HG03565 (cell line): Measurements from ENCODE around the gene ARID3C.
A peak's percentile ranks its signal among the peaks of the same experiment; 100 is the strongest.

Source experiments
- ATAC-seq: cut with Tn5 transposase; IDR thresholded peaks from one replicate; pipeline ENCODE4 v1.9.1; 2021; ENCODE audit warnings: mild to moderate bottlenecking, moderate library complexity; ENCODE audit not compliant: unreplicated experiment

The ARID3C gene

DNA sequence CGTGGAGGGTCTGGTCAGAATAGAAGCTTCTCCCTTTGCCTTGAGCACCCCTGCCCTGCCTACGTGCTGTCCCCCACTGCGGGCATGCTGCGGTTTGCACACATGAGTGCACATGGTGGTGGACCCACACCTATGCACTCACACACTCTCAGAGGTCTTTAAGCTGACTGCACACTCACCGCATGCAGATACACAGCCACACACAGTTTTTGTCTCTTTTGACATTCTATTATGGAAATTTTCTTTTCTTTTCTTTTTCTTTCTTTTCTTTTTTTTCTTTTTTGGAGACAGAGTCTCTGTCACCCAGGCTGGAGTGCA, 584 bp upstream of the ARID3C start:
- no peak for ATAC-seq

DNA sequence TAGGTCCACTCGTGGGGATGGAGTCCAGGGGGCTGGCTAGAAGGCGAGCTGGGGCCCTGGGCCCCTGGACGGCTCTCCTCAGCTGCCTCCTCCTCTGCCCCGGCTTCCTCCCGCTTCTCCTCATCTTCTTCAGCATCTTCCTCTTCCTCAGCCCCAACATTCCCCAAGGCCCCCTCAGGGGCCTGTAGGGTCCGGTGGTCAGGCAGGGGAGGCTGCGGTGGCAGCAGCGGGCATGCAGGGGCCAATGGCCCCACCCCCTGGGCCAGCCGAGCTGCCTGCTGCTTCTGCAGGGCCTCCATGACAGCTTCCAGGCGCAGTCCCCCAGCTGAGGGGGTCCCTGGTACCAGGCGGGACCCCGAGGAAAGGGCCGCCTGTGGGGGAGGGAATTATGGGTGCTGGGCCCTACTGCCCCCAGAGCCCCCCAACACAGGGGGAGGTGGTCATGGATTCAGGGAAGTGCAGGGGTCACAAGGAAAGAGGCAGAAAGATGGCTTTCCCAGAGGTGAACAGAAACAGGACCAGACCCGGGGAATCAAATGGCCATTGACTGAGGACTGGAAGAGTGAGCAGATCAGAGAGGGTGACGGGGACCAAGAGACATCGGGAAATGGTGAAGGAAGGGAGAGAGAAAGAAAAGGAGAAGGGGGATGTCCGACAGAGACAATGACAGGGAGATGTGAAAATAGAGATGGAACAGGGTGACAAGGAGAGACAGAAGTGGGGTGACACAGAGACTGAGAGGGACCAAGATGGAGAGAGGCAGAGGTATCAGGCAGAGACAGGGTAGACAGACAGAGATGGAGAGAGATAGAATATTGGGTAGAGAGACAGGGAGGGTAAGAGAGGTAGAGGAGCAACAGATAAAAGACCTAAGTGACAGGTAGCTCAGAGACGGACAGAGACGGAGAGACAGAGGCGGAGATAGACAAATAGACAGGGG, 880 bp downstream of the ARID3C start:
- no peak for ATAC-seq

DNA sequence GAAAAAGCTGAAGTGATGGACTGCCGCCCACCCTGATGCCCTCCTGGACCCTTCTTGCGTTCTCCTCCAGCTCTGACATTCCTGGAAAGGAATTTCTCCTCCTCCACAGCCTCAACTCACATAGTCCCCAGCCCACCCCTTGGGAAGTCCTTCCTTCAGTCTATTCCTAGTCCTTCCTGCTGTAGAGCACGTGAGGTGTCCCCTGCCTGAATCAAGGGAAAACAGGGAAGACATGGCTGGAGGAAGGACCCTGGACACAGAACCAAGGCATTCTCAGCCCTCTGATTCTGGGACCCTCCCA, 3.7 kb downstream of the ARID3C start:
- no peak for ATAC-seq

DNA sequence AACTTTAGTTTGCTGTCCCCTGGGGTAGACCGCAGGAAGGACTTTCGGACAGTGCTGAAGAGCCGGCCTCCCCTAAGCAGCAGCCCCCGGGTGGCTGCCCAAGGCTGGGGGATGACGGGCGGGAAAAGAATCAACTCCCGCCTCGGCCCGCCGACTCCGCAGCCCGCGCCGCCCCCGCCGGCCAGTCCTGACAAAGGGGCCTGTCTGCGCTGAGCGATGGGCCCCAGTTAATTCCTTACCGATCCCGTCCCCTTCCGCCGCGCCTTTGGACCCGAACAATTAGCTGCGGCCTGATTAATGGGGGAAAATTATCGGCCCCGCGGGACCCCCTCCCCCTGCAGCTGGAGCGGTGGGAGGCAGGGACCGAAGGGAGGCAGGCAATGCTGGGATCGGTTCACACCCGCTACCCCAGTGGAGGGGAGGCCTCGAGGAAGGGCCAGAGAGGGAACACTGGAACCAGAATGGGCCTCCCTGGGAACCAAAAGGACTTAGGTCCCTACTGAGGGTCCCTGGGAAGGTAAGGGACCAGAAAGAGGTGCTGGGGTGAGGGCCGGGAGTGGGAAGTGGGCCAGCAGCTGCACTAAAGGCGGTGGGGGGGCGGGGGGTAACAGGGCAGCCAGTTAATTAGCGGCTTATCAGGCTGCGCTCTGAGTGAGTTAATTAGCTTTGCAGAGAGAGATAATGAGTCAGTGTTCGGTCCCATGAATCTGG, 4.2 kb downstream of the ARID3C start:
- no peak for ATAC-seq

DNA sequence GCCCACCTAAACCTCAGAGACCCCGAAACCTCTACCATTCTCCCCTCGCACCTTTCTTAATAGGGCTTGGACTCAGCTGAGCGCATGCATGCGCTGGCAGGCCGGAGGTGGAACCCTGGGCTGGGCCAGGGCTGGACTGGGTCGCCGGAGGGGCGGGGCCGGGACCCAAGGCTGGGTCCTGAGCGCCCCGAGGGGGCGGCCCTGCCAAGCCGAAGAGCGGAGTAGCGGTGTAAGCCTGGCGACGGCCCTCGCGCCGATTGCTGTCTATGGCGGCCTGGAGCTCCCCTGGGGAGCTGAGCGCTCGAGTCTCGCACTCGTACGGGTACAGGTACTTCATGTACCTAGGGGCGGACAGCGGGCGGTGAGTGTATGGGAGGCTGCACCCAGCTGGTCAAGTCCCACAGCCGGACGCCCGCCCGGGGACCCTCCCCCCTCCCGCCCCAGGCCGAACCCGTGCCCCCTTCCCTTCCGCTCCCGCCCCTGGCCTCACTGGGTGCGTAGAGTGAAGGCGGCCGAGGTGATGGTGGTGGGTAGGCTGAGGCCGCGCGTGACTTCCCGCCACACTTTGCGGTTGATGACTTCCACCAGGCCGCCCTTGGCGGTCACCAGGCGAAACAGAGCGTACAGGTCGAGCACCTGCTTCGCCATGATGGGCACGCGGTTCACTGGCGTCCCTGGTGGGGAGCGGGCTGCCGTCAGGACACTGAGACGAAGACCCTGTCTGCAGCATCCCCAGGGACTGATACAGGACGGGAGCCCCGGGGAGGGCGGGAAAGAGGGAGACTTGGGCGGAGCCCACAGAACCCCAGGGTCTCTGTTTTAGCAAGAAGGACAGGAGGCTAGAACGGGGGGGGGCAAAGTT, 5.3 kb downstream of the ARID3C start:
- ATAC-seq: no peak

DNA sequence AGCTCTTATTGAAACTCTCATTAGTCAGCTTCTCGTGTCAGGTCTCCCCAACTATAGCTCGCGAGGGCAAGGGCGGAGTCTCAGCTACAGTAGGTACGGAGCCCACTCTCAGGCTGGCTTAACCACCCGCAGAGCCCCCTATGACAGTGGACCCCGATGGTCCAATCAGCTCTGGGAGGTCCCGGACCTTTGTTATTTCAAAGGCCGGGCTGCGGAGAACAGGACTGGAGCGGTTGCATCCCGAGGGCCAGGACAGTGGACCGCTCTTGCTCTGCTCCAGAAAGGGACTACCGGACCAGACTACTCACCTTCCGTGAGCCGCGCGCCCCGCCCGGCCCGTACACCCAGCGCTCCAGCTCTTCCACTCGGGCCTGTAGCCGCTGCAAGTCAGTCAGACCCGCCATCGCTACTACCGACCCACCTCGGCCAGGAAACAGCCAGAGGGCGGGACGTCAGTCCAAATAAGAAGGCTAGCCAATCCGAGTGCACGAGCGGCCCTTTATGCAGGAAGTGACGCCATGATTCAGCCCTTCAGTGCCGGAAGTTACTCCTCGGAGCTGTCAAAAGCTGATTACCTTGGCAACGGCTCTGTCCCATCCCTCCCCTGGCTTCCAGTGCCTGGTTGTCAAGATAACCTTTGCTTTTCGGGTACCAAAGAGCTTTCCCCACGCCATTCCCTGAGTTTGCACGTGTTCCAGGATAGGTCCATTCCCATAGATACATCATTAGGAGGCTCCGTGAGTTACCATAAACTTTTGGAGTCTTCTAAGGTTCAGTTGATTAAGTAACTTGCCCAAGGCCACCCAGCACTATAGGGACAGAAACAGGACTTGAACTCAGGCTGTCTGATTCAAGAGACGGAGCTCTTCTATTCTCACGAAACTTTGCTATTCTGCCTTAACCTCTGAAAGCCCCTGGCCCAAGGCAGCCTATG, 8.5 kb downstream of the ARID3C start, which contains the start of gene DCTN3:
TSS of gene DCTN3 (minus strand) at position 435 of the 934 bp plus-strand sequence. CDS start at position 404, 31 bp downstream.
- ATAC-seq: peak; percentile 98

DNA sequence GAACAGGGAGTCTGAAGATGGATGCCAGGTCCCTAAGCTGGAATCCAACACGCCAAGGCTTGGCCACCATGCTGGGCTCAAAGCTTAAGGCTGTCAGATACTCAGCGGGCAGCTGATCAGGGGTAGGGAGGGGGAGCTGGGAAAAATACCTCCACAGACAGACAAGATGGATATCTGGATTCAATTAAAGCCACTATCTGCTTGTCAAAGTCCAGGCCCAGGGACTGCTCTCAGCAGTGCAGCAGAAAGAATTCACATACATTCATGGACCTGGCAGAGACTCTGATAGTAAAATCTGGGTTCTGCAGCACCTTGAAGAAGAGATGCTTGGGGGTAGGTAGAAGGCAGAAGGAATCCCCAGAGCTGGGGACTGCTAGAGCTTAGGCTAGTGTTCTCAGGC, 13.7 kb downstream of the ARID3C start:
- no peak for ATAC-seq

DNA sequence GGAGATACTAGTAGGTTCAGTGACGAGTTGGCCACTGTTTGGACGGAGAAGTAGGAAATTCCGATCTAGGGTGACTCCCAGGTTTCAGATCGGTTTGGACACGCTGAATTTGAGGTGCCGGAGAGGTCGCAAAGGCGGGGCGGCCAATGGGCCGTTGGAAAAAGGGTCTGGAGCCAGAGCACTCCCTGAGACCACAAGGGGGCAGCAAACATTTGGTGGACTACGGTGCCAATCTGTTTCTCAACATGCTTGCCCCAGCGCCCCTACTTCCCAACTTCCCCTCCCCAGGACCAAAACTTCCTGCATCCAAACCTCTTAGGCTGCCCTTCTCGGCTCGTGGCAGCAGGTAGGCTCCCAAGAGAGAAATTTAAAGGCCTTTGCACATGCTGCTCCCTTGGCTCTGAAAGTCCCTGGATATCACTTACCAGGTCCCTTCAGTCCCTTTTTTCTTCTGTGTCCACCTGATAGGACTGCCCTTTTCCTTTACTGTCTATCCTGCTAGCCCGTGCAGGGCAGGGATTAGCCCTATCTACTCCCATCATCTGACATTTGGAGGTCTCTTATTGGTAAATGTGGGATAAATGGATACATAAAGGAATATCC, 16.0 kb downstream of the ARID3C start:
- no peak for ATAC-seq

DNA sequence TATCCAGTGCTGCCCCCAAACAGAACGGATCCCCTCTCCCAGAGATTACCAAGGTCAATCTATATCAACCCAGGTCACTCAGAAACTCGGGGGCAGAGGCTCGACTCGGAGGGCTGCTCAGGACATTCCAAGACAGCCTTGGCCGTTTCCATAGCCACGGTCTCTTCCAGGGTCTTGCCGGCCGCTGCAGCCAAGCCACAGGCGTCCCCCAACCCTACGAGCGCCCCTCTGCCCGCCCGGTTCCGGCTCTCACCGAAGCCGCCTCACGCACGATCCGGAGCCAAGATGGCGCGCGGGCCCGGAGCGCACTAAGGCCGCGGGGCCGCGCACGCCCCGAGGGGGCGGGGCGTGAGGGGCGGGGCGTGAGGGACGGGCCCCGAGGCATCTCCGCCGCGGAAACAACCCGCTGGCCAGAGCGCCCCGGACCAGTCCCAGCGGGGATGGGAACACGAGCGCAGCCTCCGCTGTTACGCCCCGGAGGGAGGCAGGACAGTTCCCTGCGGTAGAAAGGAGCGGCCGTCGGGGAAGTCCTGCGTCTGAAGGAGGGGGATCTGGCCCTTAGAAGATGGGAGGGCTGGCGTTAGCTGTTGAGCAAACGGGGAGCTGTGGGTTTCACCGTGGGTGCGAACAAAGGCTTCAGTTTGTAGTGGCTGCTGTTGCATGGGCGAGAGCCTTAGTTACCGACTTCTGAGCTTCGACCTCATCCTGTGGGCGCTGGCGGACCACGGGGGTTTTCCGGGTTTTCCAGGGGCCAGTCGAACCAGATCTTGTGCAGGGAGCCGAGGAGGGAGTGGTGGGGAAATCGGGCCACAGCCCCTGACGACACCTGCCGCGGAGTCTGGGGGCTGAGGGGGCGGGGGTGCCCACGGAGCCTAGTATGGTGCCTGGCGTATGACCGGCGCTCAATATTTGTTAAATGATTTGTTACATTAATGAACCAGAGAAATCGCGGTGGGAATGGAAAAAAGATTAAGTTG, 16.8 kb downstream of the ARID3C start, which contains the start of gene RPP25L:
TSS of gene RPP25L (minus strand) at position 287 of the 977 bp plus-strand sequence. CDS start 801 bp downstream, outside the sequence.
- ATAC-seq: peak; percentile 69

DNA sequence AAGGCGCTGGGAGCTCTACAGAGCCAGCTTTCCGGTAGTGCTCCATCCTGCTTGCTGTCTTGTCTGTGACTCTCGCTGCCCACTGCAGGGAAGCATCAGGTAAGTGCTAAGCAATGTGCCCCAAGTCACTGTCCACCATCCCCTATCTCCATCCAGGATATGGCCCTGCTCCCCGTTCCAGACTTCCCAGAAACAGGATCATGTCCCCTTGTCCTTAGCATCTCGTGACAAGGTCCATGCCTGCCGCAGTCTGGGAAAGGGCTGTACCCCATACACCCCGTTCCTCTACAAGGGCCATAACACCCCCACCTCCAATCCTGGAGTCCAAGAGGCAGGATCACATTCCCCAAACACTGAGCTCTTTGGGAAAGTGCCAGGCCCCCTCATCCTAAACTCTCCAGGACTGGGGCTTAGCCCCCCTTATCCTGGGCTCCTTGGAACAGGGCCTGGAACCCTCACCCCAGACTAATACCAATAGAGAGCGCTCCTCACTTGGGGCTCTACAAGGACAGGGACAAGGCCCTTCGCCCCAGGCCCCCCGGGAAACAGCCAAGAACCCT, 17.5 kb downstream of the ARID3C start:
- no peak for ATAC-seq

DNA sequence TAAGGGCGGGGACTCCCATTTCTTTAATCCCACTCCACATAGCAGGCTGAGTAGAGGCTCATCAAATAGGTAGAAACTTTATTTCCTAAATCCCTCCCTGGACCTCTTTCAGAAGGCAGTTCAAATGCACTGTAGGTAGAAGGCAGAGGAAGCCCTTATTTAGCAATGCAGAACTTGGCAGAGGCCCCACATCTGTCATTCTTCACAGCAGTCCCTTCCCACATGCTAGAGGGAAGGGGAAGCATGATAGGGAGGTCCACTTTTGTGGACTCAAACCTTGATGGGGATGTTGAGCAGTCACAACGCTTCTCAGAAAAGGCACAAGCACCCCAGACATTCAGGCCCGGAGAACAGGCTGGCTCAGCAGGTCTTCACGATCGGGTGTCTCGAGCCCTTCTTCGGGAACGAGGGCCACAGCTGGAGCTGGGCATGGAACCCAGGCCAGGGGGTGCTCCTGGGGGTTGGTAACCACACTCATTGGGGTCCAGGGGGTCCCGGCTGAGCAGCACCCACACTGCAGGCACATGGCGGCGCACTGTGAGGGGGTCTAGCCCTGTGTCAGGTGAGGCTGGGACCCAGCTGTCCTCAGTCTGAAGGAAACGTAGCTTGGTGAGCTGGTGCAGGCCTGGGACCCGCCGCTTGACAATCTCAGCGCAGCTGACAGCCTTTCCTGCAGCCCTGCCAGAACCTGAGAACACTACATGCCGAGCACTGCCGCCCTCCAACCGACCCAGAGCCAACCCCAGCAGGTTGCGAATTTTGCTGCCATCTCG, 18.2 kb downstream of the ARID3C start:
- ATAC-seq: no peak

DNA sequence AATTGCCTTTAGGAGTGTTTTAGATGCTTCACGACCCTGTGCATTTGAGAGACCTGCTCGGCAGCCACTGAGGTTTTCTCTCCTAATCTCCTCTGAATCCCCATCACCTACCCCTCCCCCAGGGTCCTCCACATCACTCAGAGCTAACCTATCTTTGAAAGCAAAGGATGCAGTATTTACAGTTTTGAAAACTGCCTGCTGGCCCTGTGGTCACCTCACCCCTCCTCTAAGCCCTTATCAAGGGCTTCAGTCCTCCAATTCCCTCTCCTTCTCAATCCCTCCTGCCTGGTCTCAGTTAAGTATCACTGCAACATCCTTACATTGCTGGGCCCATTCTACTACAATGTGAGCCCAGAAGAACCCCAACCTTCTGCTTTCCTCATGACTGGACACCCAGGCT, 21.5 kb downstream of the ARID3C start:
- no peak for ATAC-seq

DNA sequence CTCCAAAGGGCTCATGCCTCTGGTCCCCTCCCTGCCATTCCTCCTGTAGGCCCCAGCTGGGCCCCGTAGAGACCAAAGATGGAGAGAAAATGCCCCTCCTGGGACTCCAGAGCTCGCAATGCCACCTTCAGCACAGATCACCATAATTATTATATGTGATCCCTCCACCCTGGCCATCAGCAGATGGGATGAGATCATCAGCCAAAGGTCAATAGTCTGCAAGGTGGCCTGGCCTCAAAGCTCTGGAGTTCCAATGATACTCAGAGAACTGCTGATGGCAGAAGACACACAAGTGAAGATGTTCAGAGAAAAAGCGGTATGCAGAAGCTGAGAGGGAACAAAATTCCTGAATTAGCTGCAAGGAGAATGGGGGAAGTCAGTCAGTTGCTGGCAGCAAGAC, 22.0 kb downstream of the ARID3C start:
- ATAC-seq: no peak

DNA sequence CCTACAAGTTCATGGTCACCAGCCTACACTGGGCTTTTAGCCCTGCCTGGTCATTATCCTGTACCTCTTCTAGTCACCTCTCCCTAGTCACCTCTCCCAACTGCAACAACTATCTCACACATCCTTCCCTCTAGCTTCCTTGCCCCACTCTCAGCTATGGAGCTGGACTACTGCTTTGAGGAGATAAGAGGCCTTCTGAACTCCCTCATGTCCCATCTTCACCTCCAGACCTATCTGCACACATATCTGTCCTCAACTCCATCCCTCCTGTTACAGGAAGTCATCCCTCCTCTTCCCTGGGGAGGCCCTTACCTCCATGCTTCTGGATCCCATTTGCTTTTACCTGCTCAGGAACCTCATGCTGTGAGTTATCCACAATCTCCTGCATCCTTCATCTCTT, 22.7 kb downstream of the ARID3C start:
- no peak for ATAC-seq

DNA sequence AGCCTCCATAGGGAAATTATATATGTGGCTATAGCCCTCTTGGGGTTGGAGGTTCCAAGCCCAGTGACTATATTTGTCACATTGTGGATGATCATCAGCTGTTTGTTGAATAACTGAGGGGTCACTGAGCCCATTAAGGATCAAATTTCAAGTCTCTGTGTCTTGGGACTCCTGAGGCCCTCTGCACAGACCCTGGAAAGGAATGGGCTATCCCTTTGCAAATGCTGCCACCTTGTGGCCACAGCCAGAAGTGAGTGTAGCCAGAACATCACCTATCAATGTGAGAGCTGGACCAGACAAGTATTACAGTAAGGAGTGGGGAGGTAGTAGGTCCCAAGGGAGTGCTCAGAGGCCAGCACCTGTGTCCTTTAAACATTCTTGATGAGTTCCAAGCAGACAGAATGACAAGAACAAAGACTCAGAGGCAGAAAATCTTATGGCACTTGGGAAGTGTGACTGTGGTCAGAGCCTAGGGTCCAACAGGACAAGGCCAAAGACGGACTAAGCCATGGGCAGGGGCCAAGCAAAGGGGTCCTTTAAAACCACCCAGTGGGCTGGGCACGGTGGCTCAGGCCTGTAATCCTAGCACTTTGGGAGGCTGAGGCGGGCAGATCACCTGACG, 25.1 kb downstream of the ARID3C start:
- ATAC-seq: peak; percentile 49

DNA sequence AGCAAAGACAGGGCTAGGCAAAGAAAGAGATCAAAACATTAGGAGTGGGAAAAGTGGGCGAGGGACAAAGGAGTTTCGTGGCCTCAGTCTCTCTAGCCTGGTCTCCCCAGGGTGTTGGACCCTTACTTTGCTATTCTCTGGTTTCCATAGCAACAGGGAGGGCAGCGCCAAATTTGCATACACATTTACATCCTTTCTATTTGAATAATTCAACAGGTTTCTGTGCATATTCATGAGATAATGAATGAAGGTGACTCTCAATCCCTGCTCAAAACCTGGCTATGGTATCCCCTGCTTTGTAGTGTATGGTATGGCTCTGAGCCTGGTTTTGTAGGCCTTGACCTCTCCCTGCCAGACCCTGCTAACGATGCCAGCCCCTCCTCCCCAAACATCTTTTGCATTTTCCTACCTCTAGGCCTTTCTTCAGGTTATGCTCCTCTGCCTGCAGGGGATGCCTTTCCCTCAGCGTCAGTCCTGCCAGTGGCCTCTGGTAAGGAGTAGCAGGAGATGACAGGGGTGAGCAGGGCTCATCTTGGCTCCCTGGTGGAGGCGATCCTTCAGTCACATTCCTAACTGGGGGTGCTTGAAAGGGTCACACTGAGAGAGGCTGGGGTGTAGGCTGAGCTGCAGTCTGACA, 26.8 kb downstream of the ARID3C start:
- ATAC-seq: no peak

DNA sequence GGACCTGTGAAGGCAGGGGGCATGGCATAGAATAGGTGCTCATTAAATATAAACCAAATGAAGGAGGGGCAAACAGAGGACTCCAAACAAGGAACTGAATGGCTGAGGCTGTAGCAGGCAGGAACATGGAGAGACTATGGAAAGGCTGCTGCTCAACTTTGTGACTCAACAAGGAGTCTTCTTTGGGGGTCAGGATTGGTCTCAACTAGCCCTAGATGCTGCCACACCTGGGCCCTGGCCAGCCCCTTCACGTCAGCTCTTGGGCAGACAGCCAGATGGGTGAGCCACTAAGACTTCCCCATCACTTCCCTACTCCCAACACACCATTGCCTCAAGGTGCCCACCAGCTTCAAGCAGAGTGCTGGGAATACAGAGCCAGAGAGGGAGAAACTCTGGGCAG, 28.0 kb downstream of the ARID3C start:
- ATAC-seq: no peak
